DMS53 treated with DMSO at 0.1 percent for 48 hours (cell line): ENCODE measurements around the gene SPOPL.

Experiments used
- DNase-seq: peaks from one replicate; lab custom pipeline; 2025; ENCODE audit not compliant: unreplicated experiment; lab: John Stamatoyannopoulos, UW

SPOPL gene

GRCh38 chr2:138600732-138601457 lies 99.3 kb downstream of the SPOPL start:
- no peak for DNase-seq

GRCh38 chr2:138601458-138602165 lies 100.0 kb downstream of the SPOPL start:
- no peak for DNase-seq

- peak; percentile 2 for DNase-seq
Observed at GRCh38 chr2:138602166-138602460, 100.5 kb downstream of the SPOPL start.

- DNase-seq: no peak
Observed at GRCh38 chr2:138607746-138608145, 106.2 kb downstream of the SPOPL start.

DNA sequence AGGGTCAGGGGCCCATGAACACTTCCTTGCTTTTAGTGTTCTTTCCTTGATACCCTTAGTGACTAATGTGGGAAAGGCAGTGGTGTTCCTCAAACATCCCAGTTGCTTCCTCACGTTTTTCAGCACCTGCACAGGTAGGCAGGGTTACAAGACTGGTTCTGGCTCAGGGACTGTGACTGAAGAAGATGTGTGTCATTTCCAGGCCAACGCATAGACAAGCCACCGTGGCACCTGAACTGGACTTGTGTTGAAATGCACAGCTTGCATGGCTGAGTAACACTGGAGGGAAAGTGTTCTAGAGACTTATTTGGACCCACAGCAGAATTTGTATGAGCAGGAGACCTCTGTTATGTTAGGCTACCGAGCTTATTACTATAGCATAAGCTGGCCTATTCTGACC lies 107.9 kb downstream of the SPOPL start:
- DNase-seq: no peak

GRCh38 chr2:138610201-138610953 lies 108.8 kb downstream of the SPOPL start:
- DNase-seq: no peak

DNA sequence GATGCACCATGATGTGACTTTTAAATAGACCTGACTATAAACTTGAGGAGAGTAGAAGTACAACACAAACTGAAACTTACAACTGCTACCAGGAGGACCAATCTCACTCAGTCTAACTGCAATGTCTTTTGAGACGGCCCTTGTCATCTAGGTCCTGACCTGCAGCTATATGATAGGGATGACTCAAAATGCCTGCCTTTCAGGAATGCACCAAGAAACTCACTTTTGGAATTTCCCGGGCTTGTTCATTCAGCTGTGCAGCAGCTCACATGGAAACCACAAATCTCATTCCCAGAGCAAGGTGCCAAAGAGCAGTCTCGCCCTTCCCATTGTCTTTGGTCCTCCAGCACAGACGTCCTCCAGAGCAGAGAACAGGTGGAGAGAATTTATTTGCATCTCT lies 113.7 kb downstream of the SPOPL start:
- no peak for DNase-seq

DNA sequence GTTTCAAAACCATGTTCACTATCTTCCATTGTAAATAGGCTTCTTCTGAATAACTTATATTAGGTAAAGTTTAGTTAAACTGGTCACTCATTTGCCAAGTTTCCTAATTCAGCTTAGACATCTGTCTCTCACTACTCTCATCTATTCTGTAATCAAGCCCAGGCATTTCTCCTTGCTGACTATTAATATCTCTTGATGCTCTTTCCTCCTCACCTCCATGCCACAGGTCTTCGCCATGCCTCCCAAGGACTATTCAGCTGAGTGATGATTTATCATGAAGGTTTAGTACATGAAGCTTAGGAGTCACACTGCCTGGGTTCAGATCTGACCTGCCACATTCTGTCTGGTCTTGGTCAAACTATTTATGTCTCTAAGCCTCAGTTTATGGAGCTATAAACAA lies 115.5 kb downstream of the SPOPL start:
- DNase-seq: no peak

DNA sequence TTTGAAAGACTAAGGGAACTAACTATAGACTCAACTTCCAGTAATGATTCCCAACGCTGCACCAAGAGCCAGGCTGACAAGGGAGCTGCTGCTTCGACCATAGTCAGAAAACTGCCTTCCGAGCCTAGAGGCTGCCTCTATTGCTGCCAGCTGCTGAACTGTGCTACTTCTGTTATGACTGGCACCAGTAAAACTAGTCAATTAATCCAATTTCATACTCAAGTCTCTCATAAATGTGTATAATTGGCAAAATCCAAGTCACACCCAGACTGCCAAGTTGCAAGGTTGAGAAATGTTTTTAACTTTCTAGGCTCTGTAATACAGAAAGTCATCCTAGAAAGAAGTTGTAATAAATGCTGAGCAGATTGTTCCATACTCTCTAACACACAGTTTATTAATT lies 117.4 kb downstream of the SPOPL start:
- DNase-seq: no peak

DNA sequence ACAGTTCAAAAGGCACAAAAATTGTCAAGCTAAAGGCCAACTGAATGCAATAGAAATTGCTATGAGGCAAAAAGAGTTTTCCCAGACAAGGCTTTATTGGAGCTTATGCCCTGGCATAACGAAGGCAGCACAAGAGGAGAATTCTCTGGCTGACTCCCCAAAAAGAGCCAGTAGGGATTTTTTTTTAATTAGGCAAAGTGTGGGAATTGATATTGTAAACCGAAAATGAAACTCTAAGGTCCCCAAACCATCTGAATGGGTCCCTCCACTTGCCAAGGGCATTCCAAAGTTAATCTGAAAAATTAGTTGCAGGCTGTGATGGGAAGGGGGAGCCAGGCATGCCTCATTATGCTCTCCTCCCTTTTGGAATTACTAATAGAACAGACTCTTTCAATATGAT lies 118.9 kb downstream of the SPOPL start:
- DNase-seq: no peak

- no peak for DNase-seq
Observed at GRCh38 chr2:138621139-138621538, 119.6 kb downstream of the SPOPL start.

GRCh38 chr2:138622613-138623012 lies 121.0 kb downstream of the SPOPL start:
- no peak for DNase-seq
